ENCODE measurements around the gene PRR30.

Gene PRR30

GRCh38 chr2:27152102-27152795, 13.0 kb upstream of the PRR30 start:
- Histone ChIP-seq H3K27me3 (ENCODE audit: control insufficient read depth, insufficient read depth, low read length) (peaks cover 46% of the 10 kb centered on the region), H3K36me3 (ENCODE audit: insufficient read depth, low read length) (no peaks in the 10 kb centered on the region), H3K4me2 (ENCODE audit: low read length) (no peak overlapping the region), H3K4me3 (ENCODE audit: low read length) (no peak overlapping the region), H3K9me3 (replicated peaks; ENCODE audit: low read length) (no peaks in the 10 kb centered on the region), H3K4me1 (ENCODE audit: control insufficient read depth, insufficient read depth, low read length) (no peaks in the 10 kb centered on the region), H3K9ac (ENCODE audit: low read depth, low read length) (no peak overlapping the region)

GRCh38 chr2:27150639-27151230, 11.5 kb upstream of the PRR30 start:
- no peak overlapping the region for H3K9ac ChIP-seq (ENCODE audit: low read depth, low read length)
- H3K27me3 ChIP-seq (ENCODE audit: control insufficient read depth, insufficient read depth, low read length) = peaks cover 50% of the 10 kb centered on the region
- H3K4me1 ChIP-seq (ENCODE audit: control insufficient read depth, insufficient read depth, low read length) = no peaks in the 10 kb centered on the region
- H3K36me3 ChIP-seq (ENCODE audit: insufficient read depth, low read length) = no peaks in the 10 kb centered on the region
- H3K9me3 ChIP-seq (replicated peaks; ENCODE audit: low read length) = no peaks in the 10 kb centered on the region
- H3K4me2 ChIP-seq (ENCODE audit: low read length) = no peak overlapping the region
- no peak overlapping the region for H3K4me3 ChIP-seq (ENCODE audit: low read length)

GRCh38 chr2:27149570-27150405, 10.6 kb upstream of the PRR30 start:
- Histone ChIP-seq H3K4me1 (ENCODE audit: control insufficient read depth, insufficient read depth, low read length) (no peaks in the 10 kb centered on the region), H3K36me3 (ENCODE audit: insufficient read depth, low read length) (no peaks in the 10 kb centered on the region), H3K9me3 (replicated peaks; ENCODE audit: low read length) (no peaks in the 10 kb centered on the region), H3K4me2 (ENCODE audit: low read length) (no peak overlapping the region), H3K4me3 (ENCODE audit: low read length) (no peak overlapping the region), H3K27me3 (ENCODE audit: control insufficient read depth, insufficient read depth, low read length) (peaks cover 53% of the 10 kb centered on the region), H3K9ac (ENCODE audit: low read depth, low read length) (no peak overlapping the region)

- Histone ChIP-seq H3K9me3 (replicated peaks; ENCODE audit: low read length) (no peaks in the 10 kb centered on the region), H3K27me3 (ENCODE audit: control insufficient read depth, insufficient read depth, low read length) (peaks cover 49% of the 10 kb centered on the region), H3K4me2 (ENCODE audit: low read length) (no peak within 1 kb of the TSS), H3K36me3 (ENCODE audit: insufficient read depth, low read length) (no peaks in the 10 kb centered on the region), H3K9ac (ENCODE audit: low read depth, low read length) (no peak within 1 kb of the TSS), H3K4me3 (ENCODE audit: low read length) (no peak within 1 kb of the TSS), H3K4me1 (ENCODE audit: control insufficient read depth, insufficient read depth, low read length) (no peaks in the 10 kb centered on the region)
Observed at GRCh38 chr2:27148801-27149439, 9.7 kb upstream of the PRR30 start, which contains the start of gene TCF23. TSS of gene TCF23 (plus strand) at chr2:27149004. CDS start at chr2:27149134, 130 bp downstream.

GRCh38 chr2:27147935-27148334, 8.7 kb upstream of the PRR30 start:
- H3K9me3 ChIP-seq (replicated peaks; ENCODE audit: low read length) = peaks cover 2% of the 10 kb centered on the region
- H3K4me1 ChIP-seq (ENCODE audit: control insufficient read depth, insufficient read depth, low read length) = no peaks in the 10 kb centered on the region
- no peak overlapping the region for H3K4me2 ChIP-seq (ENCODE audit: low read length)
- H3K9ac ChIP-seq (ENCODE audit: low read depth, low read length) = no peak overlapping the region
- H3K27me3 ChIP-seq (ENCODE audit: control insufficient read depth, insufficient read depth, low read length) = peaks cover 58% of the 10 kb centered on the region
- no peak overlapping the region for H3K4me3 ChIP-seq (ENCODE audit: low read length)
- H3K36me3 ChIP-seq (ENCODE audit: insufficient read depth, low read length) = no peaks in the 10 kb centered on the region

GRCh38 chr2:27145682-27146081, 6.5 kb upstream of the PRR30 start:
- H3K9me3 ChIP-seq (replicated peaks; ENCODE audit: low read length) = peaks cover 5% of the 10 kb centered on the region
- H3K27me3 ChIP-seq (ENCODE audit: control insufficient read depth, insufficient read depth, low read length) = peaks cover 51% of the 10 kb centered on the region
- H3K4me1 ChIP-seq (ENCODE audit: control insufficient read depth, insufficient read depth, low read length) = no peaks in the 10 kb centered on the region
- H3K4me3 ChIP-seq (ENCODE audit: low read length) = no peak overlapping the region
- no peak overlapping the region for H3K4me2 ChIP-seq (ENCODE audit: low read length)
- no peak overlapping the region for H3K9ac ChIP-seq (ENCODE audit: low read depth, low read length)
- no peaks in the 10 kb centered on the region for H3K36me3 ChIP-seq (ENCODE audit: insufficient read depth, low read length)

- peaks cover 43% of the 10 kb centered on the region for H3K27me3 ChIP-seq (ENCODE audit: control insufficient read depth, insufficient read depth, low read length)
- H3K4me2 ChIP-seq (ENCODE audit: low read length) = no peak overlapping the region
- H3K9me3 ChIP-seq (replicated peaks; ENCODE audit: low read length) = peaks cover 5% of the 10 kb centered on the region
- no peak overlapping the region for H3K4me3 ChIP-seq (ENCODE audit: low read length)
- H3K36me3 ChIP-seq (ENCODE audit: insufficient read depth, low read length) = no peaks in the 10 kb centered on the region
- H3K9ac ChIP-seq (ENCODE audit: low read depth, low read length) = no peak overlapping the region
- H3K4me1 ChIP-seq (ENCODE audit: control insufficient read depth, insufficient read depth, low read length) = no peaks in the 10 kb centered on the region
Observed at GRCh38 chr2:27143285-27143684, 4.1 kb upstream of the PRR30 start.

- H3K4me1 ChIP-seq (ENCODE audit: control insufficient read depth, insufficient read depth, low read length) = peaks cover 6% of the 10 kb centered on the region
- peaks cover 27% of the 10 kb centered on the region for H3K27me3 ChIP-seq (ENCODE audit: control insufficient read depth, insufficient read depth, low read length)
- H3K4me2 ChIP-seq (ENCODE audit: low read length) = no peak overlapping the region
- no peak overlapping the region for H3K9ac ChIP-seq (ENCODE audit: low read depth, low read length)
- no peaks in the 10 kb centered on the region for H3K36me3 ChIP-seq (ENCODE audit: insufficient read depth, low read length)
- H3K9me3 ChIP-seq (replicated peaks; ENCODE audit: low read length) = peaks cover 5% of the 10 kb centered on the region
- no peak overlapping the region for H3K4me3 ChIP-seq (ENCODE audit: low read length)
Observed at GRCh38 chr2:27138111-27138510, 1.1 kb downstream of the PRR30 start.

- Histone ChIP-seq H3K4me2 (ENCODE audit: low read length) (no peak overlapping the region), H3K4me3 (ENCODE audit: low read length) (no peak overlapping the region), H3K9me3 (replicated peaks; ENCODE audit: low read length) (no peaks in the 10 kb centered on the region), H3K9ac (ENCODE audit: low read depth, low read length) (no peak overlapping the region), H3K36me3 (ENCODE audit: insufficient read depth, low read length) (peaks cover 6% of the 10 kb centered on the region), H3K27me3 (ENCODE audit: control insufficient read depth, insufficient read depth, low read length) (peaks cover 22% of the 10 kb centered on the region), H3K4me1 (ENCODE audit: control insufficient read depth, insufficient read depth, low read length) (peaks cover 9% of the 10 kb centered on the region)
Observed at GRCh38 chr2:27137322-27137935, 1.8 kb downstream of the PRR30 start.

GRCh38 chr2:27136751-27137150, 2.5 kb downstream of the PRR30 start:
- Histone ChIP-seq H3K9ac (ENCODE audit: low read depth, low read length) (no peak overlapping the region), H3K9me3 (replicated peaks; ENCODE audit: low read length) (no peaks in the 10 kb centered on the region), H3K4me3 (ENCODE audit: low read length) (no peak overlapping the region)

GRCh38 chr2:27135478-27135955, 3.7 kb downstream of the PRR30 start:
- peaks cover 25% of the 10 kb centered on the region for H3K36me3 ChIP-seq (ENCODE audit: insufficient read depth, low read length)
- no peaks in the 10 kb centered on the region for H3K9me3 ChIP-seq (replicated peaks; ENCODE audit: low read length)
- H3K4me1 ChIP-seq (ENCODE audit: control insufficient read depth, insufficient read depth, low read length) = peaks cover 9% of the 10 kb centered on the region
- H3K4me3 ChIP-seq (ENCODE audit: low read length) = no peak overlapping the region
- H3K27me3 ChIP-seq (ENCODE audit: control insufficient read depth, insufficient read depth, low read length) = peaks cover 17% of the 10 kb centered on the region
- no peak overlapping the region for H3K9ac ChIP-seq (ENCODE audit: low read depth, low read length)
- no peak overlapping the region for H3K4me2 ChIP-seq (ENCODE audit: low read length)

More at GRCh38 chr2:27136751-27137150, 2.5 kb downstream of the PRR30 start:
- Histone ChIP-seq H3K36me3 (ENCODE audit: insufficient read depth, low read length) (peaks cover 13% of the 10 kb centered on the region), H3K4me2 (ENCODE audit: low read length) (no peak overlapping the region), H3K27me3 (ENCODE audit: control insufficient read depth, insufficient read depth, low read length) (peaks cover 19% of the 10 kb centered on the region), H3K4me1 (ENCODE audit: control insufficient read depth, insufficient read depth, low read length) (peaks cover 9% of the 10 kb centered on the region)
